GM12878 (cell line): ENCODE results near the gene KIF6. TPM values are rescaled to one million over a fixed set of nuclear protein-coding genes. Genes with fewer than 3 reads are reported as not detected.

Experiments
- ATAC-seq: fragments of 200-7000 bp; cut with Tn5 transposase; 3 replicates; pipeline ENCODE4 v1.9.1; 2020; ENCODE audit warnings: mild to moderate bottlenecking, moderate library complexity
- BruUV-seq: library from RNA; stranded (reverse); fragments of 400-500 nt; replicated peaks from 2 replicates; lab custom pipeline; 2021; lab: Mats Ljungman, UMichigan
- CTCF ChIA-PET: fragments of 300-600 bp; sonication (Branson Sonifier 250); formaldehyde crosslinking; extraction: SDS; loops from one replicate; lab custom pipeline; 2021; ENCODE audit warnings: inconsistent platforms; lab: Yijun Ruan, JAX
- POLR2A ChIA-PET: fragments of 350-600 bp; formaldehyde crosslinking; extraction: SDS; loops from one replicate; lab custom pipeline; 2021; ENCODE audit warnings: inconsistent platforms; lab: Charles Lee
- RAD21 ChIA-PET: fragments of 300-600 bp; sonication (Branson Sonifier 250); formaldehyde crosslinking; loops from one replicate; lab custom pipeline; 2023; ENCODE audit warnings: antibody characterized with exemption; ENCODE audit not compliant: unreplicated experiment; lab: Charles Lee
- SMC1A ChIA-PET: fragments of 300-600 bp; sonication (Branson Sonifier 250); formaldehyde crosslinking; loops from one replicate; lab custom pipeline; 2023; ENCODE audit not compliant: unreplicated experiment, uncharacterized antibody; lab: Charles Lee
- DNase-seq: peaks from one replicate; pipeline ENCODE4 v3.0.0-alpha.2; 2011; ENCODE audit warnings: low read depth, low spot score
- FAIRE-seq: peaks from 3 replicates; lab custom pipeline; 2011; peaks lifted over from hg19 to GRCh38; lab: Jason Lieb, UNC
- H2AFZ ChIP-seq: 2 replicates; pipeline ENCODE4 v1.6.0; 2011; ENCODE audit warnings: low read depth, low read length, control low read depth; ENCODE audit not compliant: control insufficient read depth
- H3K27ac ChIP-seq: 2 replicates; pipeline ENCODE4 v1.5.1; 2011; ENCODE audit warnings: control low read depth; ENCODE audit not compliant: control insufficient read depth, insufficient read depth
- H3K27me3 ChIP-seq, 2 experiments: replicated peaks in 1 of 2; 2 replicates each; pipeline versions ENCODE4 v1.6.0 to v1.6.1; 2011; ENCODE audit warnings: low read length in 1 of 2; ENCODE audit not compliant: control insufficient read depth in 2 of 2, insufficient read depth in 2 of 2
- H3K36me3 ChIP-seq, 2 experiments: 2 replicates each; pipeline ENCODE4 v1.5.1; 2011; ENCODE audit warnings: low read length in 1 of 2; ENCODE audit not compliant: control insufficient read depth in 2 of 2, insufficient read depth in 2 of 2
- H3K4me1 ChIP-seq: 2 replicates; pipeline ENCODE4 v1.6.1; 2011; ENCODE audit warnings: mild to moderate bottlenecking, low read length, moderate library complexity, mixed read lengths; ENCODE audit not compliant: control insufficient read depth, insufficient read depth
- H3K4me2 ChIP-seq: 2 replicates; pipeline ENCODE4 v1.6.0; 2011; ENCODE audit warnings: control low read depth; ENCODE audit not compliant: control insufficient read depth, insufficient read depth
- H3K4me3 ChIP-seq: fragments of 200-600 bp; sonication (generic); 2 replicates; pipeline ENCODE4 v1.5.1; 2016
- H3K79me2 ChIP-seq: 2 replicates; pipeline ENCODE4 v1.6.0; 2011; ENCODE audit warnings: low read length; ENCODE audit not compliant: control insufficient read depth, insufficient read depth
- H3K9ac ChIP-seq: 2 replicates; pipeline ENCODE4 v1.8.0; 2011; ENCODE audit warnings: low read length, control low read depth, mixed read lengths; ENCODE audit not compliant: control insufficient read depth, insufficient read depth
- H3K9me3 ChIP-seq: replicated peaks from 3 replicates; pipeline ENCODE4 v1.5.1; 2011; ENCODE audit warnings: mild to moderate bottlenecking, low read length; ENCODE audit not compliant: control insufficient read depth, insufficient read depth
- H4K20me1 ChIP-seq: 2 replicates; pipeline ENCODE4 v1.6.0; 2011; ENCODE audit not compliant: control insufficient read depth, insufficient read depth
- BRCA1 ChIP-seq: IDR thresholded peaks from 2 replicates; pipeline ENCODE4 v1.6.1; 2011; ENCODE audit warnings: low read depth, low read length, improper control_type of control experiment
- CBX5 ChIP-seq: sonication (generic); IDR thresholded peaks from 2 replicates; pipeline ENCODE4 v1.6.1; 2016; ENCODE audit warnings: low read depth, moderate library complexity, mild to moderate bottlenecking, inconsistent platforms
- EED ChIP-seq: sonication (generic); IDR thresholded peaks from 2 replicates; pipeline ENCODE4 v1.6.1; 2016; ENCODE audit warnings: antibody characterized with exemption, low read depth
- GABPA ChIP-seq: IDR thresholded peaks from 2 replicates; pipeline ENCODE4 v1.6.1; 2014; ENCODE audit warnings: antibody characterized with exemption, low read depth, mild to moderate bottlenecking, inconsistent platforms
- MYB ChIP-seq: fragments of 150-350 bp; IDR thresholded peaks from 2 replicates; pipeline ENCODE4 v1.6.1; 2014; ENCODE audit warnings: mild to moderate bottlenecking, low read depth, low read length, borderline replicate concordance
- MYC ChIP-seq: IDR thresholded peaks from 2 replicates; pipeline ENCODE4 v1.6.1; 2011; ENCODE audit warnings: mild to moderate bottlenecking, low read length, moderate library complexity, inconsistent platforms; ENCODE audit not compliant: insufficient read depth, insufficient replicate concordance, insufficient read length, severe bottlenecking
- NFIC ChIP-seq: IDR thresholded peaks from 2 replicates; pipeline ENCODE4 v1.6.1; 2012; ENCODE audit warnings: low read depth, mild to moderate bottlenecking, inconsistent platforms, low read length, moderate library complexity
- NFYB ChIP-seq: IDR thresholded peaks from 2 replicates; pipeline ENCODE4 v1.6.1; 2011; ENCODE audit warnings: low read depth, mild to moderate bottlenecking, low read length, improper control_type of control experiment, moderate library complexity; ENCODE audit not compliant: insufficient read depth
- PAX8 ChIP-seq: fragments of 450-650 bp; IDR thresholded peaks from 2 replicates; pipeline ENCODE4 v1.6.1; 2017; ENCODE audit warnings: mild to moderate bottlenecking, moderate library complexity
- POLR2A ChIP-seq: IDR thresholded peaks from 2 replicates; pipeline ENCODE4 v1.6.1; 2011; ENCODE audit warnings: low read depth, mild to moderate bottlenecking, low read length
- RCOR1 ChIP-seq: conservative IDR thresholded peaks from 2 replicates; pipeline ENCODE4 v1.6.1; 2012; ENCODE audit warnings: low read depth, low read length, improper control_type of control experiment
- SIN3A ChIP-seq: IDR thresholded peaks from 2 replicates; pipeline ENCODE4 v1.6.1; 2012; ENCODE audit warnings: low read depth, low read length, improper control_type of control experiment
- TAF1 ChIP-seq: IDR thresholded peaks from 2 replicates; pipeline ENCODE4 v1.6.1; 2011; ENCODE audit warnings: mild to moderate bottlenecking, low read depth, low read length, borderline replicate concordance
- TCF7 ChIP-seq: IDR thresholded peaks from 2 replicates; pipeline ENCODE4 v1.6.1; 2014; ENCODE audit warnings: antibody characterized with exemption, borderline replicate concordance
- WRNIP1 ChIP-seq: IDR thresholded peaks from 2 replicates; pipeline ENCODE4 v1.6.1; 2011; ENCODE audit warnings: low read depth, low read length, improper control_type of control experiment, borderline replicate concordance
- WGBS: methylation state at CpG from one replicate; pipeline ENCODE4 v1.1.6; 2016; ENCODE audit warnings: low lambda C conversion rate; ENCODE audit not compliant: insufficient replicate concordance, insufficient coverage; ENCODE audit errors: missing lambda C conversion rate; 5-methylcytosine and 5-hydroxymethylcytosine counted together
- in situ Hi-C: fragments of 300-500 bp; cut with MboI; formaldehyde crosslinking; loops from 9 replicates; pipeline ENCODE4 v1.14.3; 2018; ENCODE audit warnings: mixed read lengths
- intact Hi-C: fragments of 100-400 bp; cut with micrococcal nuclease; formaldehyde crosslinking; loops from one replicate; pipeline ENCODE4 v1.14.2; 2022; ENCODE audit not compliant: unreplicated experiment
- polyA plus RNA-seq, 11 experiments: library from polyadenylated mRNA; depleted of rRNA in 4 of 11; unstranded in 6 of 11; stranded (reverse) in 5 of 11; fragments of >200 nt; fragmentation: Nextera tagmentation in 4 of 11; fragmentation: Illumina TruSeq in 1 of 11; extraction: Ambion mirVana in 4 of 11; extraction: Trizol in 1 of 11; gene quantifications; 1 replicate in 1 of 11; 2 replicates in 10 of 11; pipeline versions ENCODE4 v1.2.1 to v1.2.3, GENCODE V29; 2011 to 2016; ENCODE audit warnings: inconsistent platforms in 2 of 11, missing spikeins in 2 of 11, low read depth in 1 of 11
- total RNA-seq, 4 experiments: library from RNA; depleted of rRNA in 3 of 4; stranded (reverse); fragments of >200 nt in 3 of 4; fragmentation: Illumina TruSeq in 1 of 4; extraction: Trizol in 1 of 4; gene quantifications; 2 replicates each; pipeline versions ENCODE4 v1.2.1 to v1.2.3, GENCODE V29; 2013 to 2021
- TF ChIP-seq, protein P1 (sequence below): fragments of 150-350 bp; IDR thresholded peaks from 2 replicates; pipeline ENCODE4 v1.6.1; 2014; ENCODE audit warnings: mild to moderate bottlenecking, low read depth, low read length
- TF ChIP-seq, protein P2 (sequence below): fragments of 450-650 bp; IDR thresholded peaks from 2 replicates; pipeline ENCODE4 v1.6.1; 2017; ENCODE audit warnings: mild to moderate bottlenecking, low read depth, inconsistent platforms; ENCODE audit not compliant: poor library complexity, severe bottlenecking

Gene KIF6
- total and polyA plus RNA-seq, 10 of the 15 experiments (the other 5 are each of a cell fraction or from before 2014, with no cell fraction given) = 0.09 to 1.0 (median 0.28) TPM

DNA sequence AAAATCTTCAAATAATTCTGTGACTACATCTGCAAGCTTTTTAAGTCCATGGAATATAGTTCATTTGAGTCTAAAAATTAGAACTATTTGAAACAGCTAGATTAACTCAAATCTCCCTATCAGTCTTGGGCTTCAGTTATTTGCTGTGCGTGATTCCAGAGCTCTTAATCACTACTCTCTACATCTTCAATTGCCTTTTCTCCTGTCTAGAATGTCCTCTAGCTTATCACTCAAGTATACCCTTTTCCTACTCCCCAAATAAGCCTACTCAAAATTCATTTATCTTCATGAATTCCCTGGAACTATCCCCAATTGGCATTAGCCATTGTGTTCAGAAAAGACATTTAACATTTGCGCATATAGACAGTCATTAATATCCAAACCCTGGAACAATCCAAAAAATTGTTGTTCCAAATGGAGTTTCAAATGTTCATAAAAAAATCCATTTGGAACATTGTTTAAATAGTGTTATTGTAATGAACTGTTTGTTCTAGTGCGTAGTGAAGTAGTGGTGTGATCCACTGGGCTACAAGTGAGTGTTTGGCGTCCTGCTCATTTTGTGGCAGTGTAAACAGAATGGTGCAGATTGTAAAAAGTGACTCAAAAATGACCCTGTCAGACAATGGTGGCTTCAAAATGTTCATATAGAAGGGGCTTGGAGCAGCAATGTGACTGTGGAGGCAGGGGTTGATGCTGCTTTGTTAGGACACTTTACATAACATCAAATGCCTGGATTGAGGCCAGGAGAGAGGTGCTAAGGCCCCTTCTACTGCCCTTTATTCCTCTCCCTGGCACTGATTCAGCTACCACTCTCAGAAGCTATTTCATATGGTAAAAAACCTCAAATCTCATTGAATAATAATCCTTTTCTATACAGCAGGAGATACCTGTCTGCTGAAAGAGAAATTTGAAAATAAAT is 122.3 kb downstream of the KIF6 start (continued):
- no peak for TF ChIP-seq MYB
- TF ChIP-seq NFIC = no peak

DNA sequence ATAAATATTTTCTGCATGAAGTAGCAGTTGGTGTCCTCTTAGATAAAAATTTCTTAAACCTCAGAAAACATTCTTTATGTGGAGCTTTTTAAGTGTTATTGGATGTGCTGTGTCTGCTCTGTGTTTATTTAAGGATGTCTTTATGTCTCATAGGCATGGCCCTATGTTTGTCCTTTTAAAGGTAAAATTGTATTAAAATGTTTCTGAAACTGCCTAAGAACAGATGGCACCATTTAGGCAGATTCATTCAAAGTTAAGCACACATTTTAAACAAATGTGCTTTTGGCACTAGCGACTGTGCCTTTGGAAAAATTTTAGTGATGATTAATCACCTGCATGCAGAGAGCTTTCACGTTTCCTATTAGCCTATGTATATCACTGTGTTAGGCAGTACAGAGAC is 125.2 kb downstream of the KIF6 start:
- DNase-seq (no peak), FAIRE-seq (no peak), ATAC-seq (no peak)
- intact Hi-C loops = loop anchor here (10.0 kb wide), 1 partner anchor 125 kb away; no protein-coding TSS in a partner anchor
- in situ Hi-C loops = no loop called here
- no peak overlapping the region for H2AFZ ChIP-seq
- CTCF ChIA-PET = interaction anchor here (0.8 to 1.4 kb wide), 3 partner anchors 8 to 13 kb away, joined by 3 to 4 read pairs (median 3); no protein-coding TSS in a partner anchor
- H3K9ac ChIP-seq = no peak overlapping the region
- H4K20me1 ChIP-seq = no peaks in the 10 kb centered on the region
- WGBS = 28% methylated on average over 2 of the region's 2 CpGs
- BruUV-seq = no TSS peak
- no peak overlapping the region for H3K4me2 ChIP-seq
- H3K27me3 ChIP-seq = no peaks in the 10 kb centered on the region
- no peak overlapping the region for H3K4me3 ChIP-seq
- RAD21 ChIA-PET = interaction anchor here (1.7 kb wide), 1 partner anchor 13 kb away, joined by 5 read pairs; no protein-coding TSS in a partner anchor
- SMC1A ChIA-PET = interaction anchor here (1.1 to 1.4 kb wide), 4 partner anchors 10 to 93 kb away, joined by 3 to 4 read pairs (median 3); no protein-coding TSS in a partner anchor
- H3K9me3 ChIP-seq = no peaks in the 10 kb centered on the region
- H3K79me2 ChIP-seq = no peaks in the 10 kb centered on the region
- H3K27ac ChIP-seq = no peak overlapping the region
- no peaks in the 10 kb centered on the region for H3K4me1 ChIP-seq
- no peaks in the 10 kb centered on the region for H3K36me3 ChIP-seq
- POLR2A ChIA-PET = no interaction called here
- no peak for TF ChIP-seq MYC
- no peak for TF ChIP-seq EED
- TF ChIP-seq NFIC = no peak
- no peak for TF ChIP-seq POLR2A
- no peak for TF ChIP-seq TCF7
- no peak for TF ChIP-seq NFYB
- no peak for TF ChIP-seq GABPA
- TF ChIP-seq WRNIP1 = no peak
- no peak for TF ChIP-seq PAX8
- TF ChIP-seq SIN3A = no peak
- TF ChIP-seq RCOR1 = no peak
- TF ChIP-seq, protein P1, sequence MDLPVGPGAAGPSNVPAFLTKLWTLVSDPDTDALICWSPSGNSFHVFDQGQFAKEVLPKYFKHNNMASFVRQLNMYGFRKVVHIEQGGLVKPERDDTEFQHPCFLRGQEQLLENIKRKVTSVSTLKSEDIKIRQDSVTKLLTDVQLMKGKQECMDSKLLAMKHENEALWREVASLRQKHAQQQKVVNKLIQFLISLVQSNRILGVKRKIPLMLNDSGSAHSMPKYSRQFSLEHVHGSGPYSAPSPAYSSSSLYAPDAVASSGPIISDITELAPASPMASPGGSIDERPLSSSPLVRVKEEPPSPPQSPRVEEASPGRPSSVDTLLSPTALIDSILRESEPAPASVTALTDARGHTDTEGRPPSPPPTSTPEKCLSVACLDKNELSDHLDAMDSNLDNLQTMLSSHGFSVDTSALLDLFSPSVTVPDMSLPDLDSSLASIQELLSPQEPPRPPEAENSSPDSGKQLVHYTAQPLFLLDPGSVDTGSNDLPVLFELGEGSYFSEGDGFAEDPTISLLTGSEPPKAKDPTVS = no peak
- no peak for TF ChIP-seq TAF1
- TF ChIP-seq CBX5 = no peak
- no peak for TF ChIP-seq BRCA1
- TF ChIP-seq, protein P2, sequence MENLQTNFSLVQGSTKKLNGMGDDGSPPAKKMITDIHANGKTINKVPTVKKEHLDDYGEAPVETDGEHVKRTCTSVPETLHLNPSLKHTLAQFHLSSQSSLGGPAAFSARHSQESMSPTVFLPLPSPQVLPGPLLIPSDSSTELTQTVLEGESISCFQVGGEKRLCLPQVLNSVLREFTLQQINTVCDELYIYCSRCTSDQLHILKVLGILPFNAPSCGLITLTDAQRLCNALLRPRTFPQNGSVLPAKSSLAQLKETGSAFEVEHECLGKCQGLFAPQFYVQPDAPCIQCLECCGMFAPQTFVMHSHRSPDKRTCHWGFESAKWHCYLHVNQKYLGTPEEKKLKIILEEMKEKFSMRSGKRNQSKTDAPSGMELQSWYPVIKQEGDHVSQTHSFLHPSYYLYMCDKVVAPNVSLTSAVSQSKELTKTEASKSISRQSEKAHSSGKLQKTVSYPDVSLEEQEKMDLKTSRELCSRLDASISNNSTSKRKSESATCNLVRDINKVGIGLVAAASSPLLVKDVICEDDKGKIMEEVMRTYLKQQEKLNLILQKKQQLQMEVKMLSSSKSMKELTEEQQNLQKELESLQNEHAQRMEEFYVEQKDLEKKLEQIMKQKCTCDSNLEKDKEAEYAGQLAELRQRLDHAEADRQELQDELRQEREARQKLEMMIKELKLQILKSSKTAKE = no peak
